Vagina (tissue), 2 donors: ENCODE data around the gene RAB27A.

Experiments used
- CTCF ChIP-seq, 3 experiments: fragments of 450-650 bp in 2 of 3; fragments of 200-600 bp in 1 of 3; sonication (generic) in 1 of 3; IDR thresholded peaks; one replicate each; pipeline ENCODE4 v1.5.1; 2017 to 2019; ENCODE audit warnings: antibody characterized with exemption in 3 of 3, mild to moderate bottlenecking in 2 of 3, moderate library complexity in 2 of 3
- POLR2A ChIP-seq, 2 donors: fragments of 450-650 bp; IDR thresholded peaks; one replicate each; pipeline ENCODE4 v1.6.1; 2017; ENCODE audit warnings: antibody characterized with exemption in 2 of 2, mild to moderate bottlenecking in 2 of 2, moderate library complexity in 2 of 2
- POLR2AphosphoS5 ChIP-seq, 2 donors: sonication (generic); formaldehyde crosslinking; IDR thresholded peaks; one replicate each; pipeline ENCODE4 v1.9.0; 2017; ENCODE audit warnings: antibody characterized with exemption in 2 of 2, mild to moderate bottlenecking in 2 of 2, low read depth in 1 of 2; ENCODE audit not compliant: insufficient read depth in 1 of 2

GRCh38 chr15:55230953-55231352 lies 58.7 kb downstream of the RAB27A start:
- TF ChIP-seq CTCF (IDR thresholded peaks at IDR 0.05) (no peak), POLR2A (IDR thresholded peaks at IDR 0.05) (no peak), POLR2AphosphoS5 (IDR thresholded peaks at IDR 0.05; ENCODE audit: insufficient read depth in 1 of 2, low read depth in 1 of 2) (no peak)
